GM19023 (cell line): ENCODE results near the gene ABCE1.

Experiments
- ATAC-seq: cut with Tn5 transposase; IDR thresholded peaks from one replicate; pipeline ENCODE4 v1.9.1; 2021; ENCODE audit warnings: mild to moderate bottlenecking, moderate library complexity; ENCODE audit not compliant: unreplicated experiment

Gene ABCE1

GRCh38 chr4:145176641-145177432, 78.7 kb downstream of the ABCE1 start:
- no peak for ATAC-seq

GRCh38 chr4:145177511-145177905, 79.4 kb downstream of the ABCE1 start:
- no peak for ATAC-seq

GRCh38 chr4:145177906-145178538, 79.9 kb downstream of the ABCE1 start:
- ATAC-seq = no peak

GRCh38 chr4:145178740-145179280, 80.7 kb downstream of the ABCE1 start:
- no peak for ATAC-seq
